HG02642 (cell line): Measurements from ENCODE around the gene WNT11.

Experiments used
- ATAC-seq: cut with Tn5 transposase; IDR thresholded peaks from one replicate; pipeline ENCODE4 v1.9.1; 2021; ENCODE audit warnings: mild to moderate bottlenecking; ENCODE audit not compliant: unreplicated experiment, poor library complexity

WNT11 gene

DNA sequence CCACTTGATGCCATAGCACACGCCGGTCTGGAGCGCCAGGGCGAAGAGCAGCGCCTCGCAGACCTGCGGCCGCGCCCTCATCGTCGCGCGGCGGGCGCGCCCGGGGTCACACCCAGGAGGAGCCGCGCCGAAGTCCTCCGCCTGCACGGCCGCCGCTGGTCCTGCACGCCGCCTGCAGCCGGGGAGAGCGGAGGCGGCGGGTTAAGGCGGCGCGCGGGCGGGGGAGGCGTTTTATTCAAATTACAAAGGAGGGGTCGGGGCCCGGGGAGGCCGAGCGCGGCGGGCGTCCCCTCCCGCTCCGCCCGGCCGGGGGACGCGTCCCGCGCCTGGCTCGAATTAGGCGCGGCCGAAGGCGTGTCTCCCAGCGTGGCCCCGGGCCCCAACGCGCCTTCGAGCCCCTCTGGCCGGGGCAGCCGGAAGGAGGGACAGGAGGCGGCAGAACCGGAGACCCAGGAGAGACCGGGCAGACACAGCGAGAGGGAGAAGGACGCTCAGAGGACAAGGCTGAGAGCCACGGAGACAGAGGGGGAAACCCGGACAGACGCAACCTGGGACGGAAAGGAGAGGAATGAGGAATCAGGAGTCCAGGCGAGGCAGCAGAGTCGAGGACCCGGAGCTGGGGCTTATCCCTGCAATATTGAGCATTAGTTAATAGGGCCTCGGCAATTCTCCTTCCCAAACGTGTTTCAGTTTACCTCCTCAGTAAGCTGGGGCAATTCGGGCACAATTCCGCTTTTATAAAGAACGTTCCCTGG lies at the start of gene WNT11:
TSS of gene WNT11 (minus strand) at position 176 of the 755 bp plus-strand sequence. CDS start at position 81, 95 bp downstream.
- ATAC-seq: no peak

DNA sequence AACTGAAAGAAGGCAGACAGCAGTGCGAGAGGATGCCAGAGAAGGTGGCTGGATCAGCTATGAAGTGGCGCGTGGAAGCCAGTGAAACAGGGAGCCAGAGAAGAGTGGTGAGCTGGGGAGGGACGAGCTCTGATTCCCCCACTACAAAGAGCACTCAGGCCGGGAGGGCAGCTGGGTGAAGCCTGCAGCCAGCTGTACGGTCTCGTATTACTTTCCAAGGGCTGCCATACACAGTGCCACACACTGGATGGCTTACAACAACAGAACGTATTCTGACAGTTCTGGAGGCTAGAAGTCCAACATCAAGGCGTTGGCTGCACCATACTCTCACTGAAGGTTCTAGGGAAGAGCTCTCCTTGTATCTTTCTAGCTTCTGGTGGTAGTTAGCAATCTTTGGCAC lies 47.1 kb upstream of the WNT11 start:
- ATAC-seq: no peak

DNA sequence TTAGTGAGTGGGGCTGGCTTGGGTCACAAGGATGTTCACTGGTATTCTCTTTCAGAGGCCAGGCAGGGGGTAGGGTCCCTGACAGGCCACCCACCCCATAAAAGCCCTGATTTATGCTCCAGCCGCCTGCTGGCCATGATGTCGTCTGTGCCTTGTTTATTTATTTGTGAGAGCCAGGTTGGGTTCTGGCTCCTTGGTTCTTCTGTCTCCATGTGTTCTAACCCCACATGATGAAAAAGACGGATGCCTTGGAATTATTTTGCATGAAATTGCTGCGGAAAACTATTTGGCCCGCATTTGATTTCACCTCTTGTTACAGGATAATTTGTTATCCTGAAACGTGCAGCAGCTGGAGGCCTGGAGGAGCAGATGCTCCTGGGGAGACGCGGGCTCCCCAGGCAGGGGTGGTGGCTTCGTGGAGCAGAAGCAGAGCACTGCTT lies 46.3 kb upstream of the WNT11 start:
- no peak for ATAC-seq

DNA sequence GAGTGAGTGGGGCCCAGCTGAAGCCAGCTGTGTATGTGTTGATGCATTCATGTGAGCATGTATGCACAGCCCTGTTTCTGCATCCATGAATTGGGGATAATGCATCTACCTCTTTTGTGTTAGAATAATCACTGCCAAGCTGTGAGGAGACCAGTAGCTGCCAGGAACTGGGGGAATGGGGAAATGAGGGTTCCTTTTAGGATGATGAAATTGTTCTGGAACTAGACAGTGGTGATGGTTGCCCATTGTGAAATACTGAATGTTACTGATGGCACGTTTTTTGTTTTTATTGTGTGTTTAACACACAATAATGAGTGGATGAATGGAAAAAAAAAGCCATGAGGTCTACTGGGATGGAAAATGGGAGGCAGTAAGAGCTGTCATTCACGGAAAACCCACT lies 45.3 kb upstream of the WNT11 start:
- no peak for ATAC-seq

DNA sequence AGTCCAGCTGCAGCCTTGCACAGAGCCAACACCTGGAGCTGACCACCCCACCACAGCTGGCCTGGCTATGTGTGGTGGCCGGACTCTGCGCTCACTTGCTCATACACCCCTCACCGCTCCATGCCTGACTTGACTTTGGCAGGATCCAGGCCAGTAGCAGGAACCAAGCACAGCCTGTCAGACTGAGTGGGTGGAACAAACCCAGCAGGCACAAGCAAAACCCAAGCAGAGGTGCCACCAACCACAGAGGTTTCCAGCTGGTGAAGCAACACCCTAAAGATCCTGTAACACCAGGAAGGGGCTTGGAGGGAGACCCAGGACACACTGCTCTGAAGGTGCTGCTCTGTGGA lies 44.9 kb upstream of the WNT11 start:
- ATAC-seq: no peak

DNA sequence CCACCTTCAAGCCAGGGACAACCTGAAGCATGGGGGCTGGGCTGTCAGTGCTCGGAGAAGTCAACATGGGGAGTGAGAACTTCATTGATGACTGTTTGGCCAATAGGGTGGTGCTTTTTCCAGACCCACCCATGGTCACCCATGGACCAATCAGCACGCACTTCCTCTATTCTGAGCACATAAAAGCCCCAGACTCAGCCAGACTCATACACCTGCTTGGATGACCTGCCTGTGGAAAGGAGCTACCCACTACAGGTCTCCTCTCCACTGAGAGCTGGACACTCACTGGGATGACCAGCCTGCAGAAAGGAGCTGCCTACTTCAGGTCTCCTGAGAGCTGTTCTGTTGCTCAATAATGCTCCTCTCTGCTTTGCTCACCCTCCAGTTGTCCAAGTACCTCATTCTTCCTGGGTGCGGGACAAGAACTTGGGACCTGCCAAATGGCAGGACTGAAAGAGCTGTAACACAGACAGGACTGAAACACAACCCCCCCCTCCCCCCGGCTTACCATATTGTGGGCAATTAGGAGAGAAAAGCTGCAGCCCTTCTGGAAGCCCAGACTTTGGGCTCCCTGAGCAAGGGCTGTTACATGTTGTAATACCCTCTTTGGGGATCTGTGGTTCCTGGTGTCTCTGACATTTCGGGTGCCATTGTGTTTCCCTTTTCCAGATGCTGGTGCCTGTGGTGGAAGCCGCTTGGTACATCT lies 44.4 kb upstream of the WNT11 start:
- ATAC-seq: no peak

DNA sequence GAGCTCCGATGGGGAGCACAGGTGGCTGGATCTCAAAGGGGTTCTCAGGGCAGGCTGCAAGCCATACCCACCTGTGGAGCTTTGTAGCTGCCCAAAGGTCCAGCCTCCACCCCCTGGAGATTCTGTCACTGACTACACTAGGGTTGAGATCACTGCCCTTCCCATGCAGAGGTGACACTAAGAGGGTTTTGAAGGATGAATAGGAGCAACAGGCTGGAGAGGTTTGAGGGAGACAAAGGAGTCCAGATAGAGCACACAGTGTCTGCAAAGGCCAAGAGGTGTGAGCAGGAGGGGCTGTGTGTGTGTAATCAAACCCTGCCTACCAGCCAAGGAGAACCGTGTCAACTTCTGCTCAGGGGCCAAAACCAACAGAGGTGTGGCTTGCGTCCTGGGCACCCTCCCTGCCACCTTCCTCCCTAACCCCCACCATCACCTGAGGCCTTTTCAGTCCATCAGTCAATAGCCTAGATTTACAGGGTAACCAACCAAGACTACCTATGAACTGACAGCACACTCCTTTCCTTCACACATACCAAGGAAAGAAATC lies 43.0 kb upstream of the WNT11 start:
- no peak for ATAC-seq

DNA sequence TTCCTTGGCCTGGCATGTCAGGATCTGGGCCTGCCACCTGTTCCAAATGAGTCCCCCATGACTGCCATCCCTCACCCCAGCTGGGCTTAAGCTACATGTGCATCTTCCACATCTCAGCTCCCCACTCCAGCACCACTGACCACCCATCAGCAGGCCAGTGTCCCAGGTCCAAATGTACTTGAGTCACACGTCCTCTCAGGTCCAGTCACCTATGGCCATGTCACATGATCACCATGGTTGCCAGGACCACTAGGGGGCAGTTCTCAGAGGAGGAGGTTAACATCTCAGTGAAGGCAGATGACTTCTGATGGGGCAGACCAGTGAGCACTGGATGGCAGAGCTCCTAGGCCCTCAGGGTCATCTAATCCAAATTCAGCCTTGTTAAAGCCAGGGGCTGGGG lies 41.9 kb upstream of the WNT11 start:
- no peak for ATAC-seq

DNA sequence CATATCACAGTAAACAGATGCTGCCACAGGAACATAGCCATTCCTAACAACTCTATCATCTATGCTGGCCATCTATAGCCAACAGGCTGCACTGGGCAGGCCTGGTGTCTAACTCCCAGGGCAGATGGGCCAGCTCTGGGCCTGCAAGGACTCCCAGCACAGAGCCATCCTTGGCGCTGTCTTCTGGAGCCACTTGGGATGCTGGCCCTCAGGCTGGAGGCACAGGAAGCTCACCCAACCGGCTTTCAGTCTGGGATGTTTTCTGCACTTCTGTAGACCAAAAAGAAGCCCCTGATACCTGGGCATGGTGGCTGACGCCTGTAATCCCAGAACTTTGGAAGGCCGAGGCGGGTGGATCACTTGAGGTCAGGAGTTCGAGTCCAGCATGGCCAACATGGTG lies 40.8 kb upstream of the WNT11 start:
- ATAC-seq: no peak

DNA sequence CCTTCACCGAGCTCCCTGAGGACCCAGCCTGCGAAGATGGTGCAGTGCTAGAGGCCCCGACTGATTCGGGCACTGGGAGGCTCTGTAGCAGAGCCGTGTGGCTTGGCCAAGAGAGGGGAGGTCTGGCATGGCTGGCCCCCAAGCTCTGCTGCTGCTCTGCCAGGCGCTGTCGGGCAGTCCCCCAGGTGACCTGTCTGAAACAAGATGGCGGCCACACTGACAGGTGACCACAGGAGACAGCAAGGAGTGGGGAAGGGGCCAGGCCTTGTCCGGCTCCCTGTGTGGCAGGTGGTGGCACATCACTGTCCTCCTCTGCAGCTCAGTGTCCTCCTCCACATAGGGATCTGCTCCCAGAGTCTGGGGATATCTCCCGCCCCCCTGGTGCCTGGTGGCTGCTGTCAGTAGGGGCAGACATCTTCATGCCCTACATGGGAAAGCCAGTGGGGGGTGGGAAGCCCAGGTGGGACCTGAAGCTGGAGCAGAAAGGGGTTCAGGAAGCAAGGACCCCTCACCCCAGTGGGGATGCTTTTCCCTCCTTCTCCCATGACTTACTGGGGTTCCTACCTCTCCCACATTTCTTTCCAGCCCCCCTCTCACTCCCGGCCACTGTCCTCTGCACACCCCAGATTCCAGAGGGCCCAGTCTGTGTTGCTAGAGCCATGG lies 40.1 kb upstream of the WNT11 start:
- no peak for ATAC-seq

DNA sequence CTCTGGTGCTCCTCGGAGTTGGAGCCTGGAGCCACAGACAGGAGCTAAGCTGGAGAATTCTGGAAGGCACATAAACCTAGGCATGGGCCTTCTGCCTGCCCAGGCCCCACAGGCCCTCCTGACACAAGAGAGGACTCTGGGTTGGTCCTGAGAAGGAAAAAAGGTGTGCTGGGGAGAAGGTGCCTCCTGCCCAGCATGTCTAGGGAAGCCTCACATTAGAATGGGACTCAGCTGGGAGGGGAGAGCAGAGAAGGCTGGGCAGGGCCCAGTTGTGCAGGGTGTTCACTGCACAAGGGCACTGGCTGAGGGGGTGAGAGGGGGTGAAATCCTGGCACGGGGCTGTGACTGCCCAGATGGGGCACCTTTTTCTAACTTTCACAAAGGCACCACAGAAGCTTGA lies 39.4 kb upstream of the WNT11 start:
- ATAC-seq: no peak

DNA sequence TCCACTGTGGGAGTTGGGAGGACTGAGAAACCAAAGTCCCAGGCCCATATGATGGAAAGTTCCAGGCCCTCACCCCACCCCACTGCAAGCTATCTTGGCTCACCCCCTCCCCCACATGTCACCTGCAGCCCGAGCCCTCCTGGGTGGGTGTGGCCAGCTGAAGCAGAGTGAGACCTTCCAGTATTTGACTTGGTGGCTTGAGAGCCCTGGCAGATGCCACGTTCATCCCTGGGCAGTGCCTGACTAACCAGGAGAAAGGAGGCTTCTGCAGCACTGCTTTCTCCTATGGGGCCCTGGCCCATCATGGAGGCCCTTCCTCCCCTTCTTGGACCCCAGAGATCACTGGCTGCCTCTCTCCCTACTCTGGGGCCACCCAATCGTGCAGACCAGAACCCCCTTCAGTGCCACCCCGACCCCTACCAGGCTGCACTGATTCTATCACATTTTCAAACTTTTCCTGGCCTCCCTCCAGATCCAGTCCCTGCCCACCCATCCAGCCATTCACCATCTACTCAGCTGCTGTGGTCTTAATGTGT lies 38.1 kb upstream of the WNT11 start:
- ATAC-seq: no peak

DNA sequence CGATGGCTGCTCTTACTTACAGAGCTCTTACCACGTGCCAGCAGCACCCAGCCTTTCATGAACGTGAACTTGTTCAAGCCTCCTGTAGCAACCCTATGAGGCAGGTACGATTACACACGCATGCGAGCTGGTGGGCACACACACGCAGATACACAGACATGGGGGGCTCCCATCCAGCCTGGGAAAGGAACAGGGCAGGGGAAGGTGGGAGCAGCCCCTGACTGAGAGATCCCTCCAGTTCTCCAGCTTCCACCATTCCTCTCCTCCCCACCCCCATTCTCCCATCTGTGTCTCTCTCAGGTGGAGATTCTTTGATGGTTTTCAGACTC lies 37.6 kb upstream of the WNT11 start:
- ATAC-seq: no peak

DNA sequence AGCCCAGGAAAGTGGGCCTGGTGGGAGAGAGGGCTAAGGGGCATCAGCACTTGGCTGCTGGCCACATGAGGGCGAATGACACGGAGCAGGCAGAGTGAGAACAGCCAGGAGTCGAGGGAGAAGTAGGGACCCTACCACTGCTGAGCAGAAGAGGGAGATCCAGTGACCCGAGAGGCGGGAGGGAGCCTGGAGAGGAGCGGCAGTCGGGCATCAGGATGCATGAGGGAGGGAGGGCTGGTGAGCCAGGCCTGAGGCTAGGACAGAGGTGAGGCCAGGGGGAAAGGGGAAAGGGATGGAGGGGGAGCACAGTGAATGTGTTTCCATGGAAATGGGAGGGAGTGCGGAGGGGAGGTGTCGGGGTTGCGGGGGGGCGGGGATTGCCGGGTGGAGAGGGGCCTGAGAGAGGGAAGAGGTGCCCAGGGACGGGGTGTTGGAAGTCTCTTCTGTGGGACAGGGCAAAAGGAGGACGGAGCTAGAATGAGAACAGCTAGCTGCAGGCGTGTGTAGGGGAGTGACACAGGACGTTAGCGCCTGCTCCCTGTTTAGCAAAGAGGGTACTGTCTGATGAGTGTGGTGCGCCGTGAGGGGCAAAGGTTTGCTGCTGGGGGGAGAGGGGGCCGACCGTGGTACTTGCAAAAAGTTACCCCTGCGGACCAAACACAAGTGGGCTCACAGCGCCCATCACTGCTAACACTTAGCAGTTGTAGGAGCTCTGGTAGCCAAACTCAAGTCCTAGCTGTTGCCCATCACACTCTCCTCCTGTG lies 37.1 kb upstream of the WNT11 start:
- ATAC-seq: no peak

DNA sequence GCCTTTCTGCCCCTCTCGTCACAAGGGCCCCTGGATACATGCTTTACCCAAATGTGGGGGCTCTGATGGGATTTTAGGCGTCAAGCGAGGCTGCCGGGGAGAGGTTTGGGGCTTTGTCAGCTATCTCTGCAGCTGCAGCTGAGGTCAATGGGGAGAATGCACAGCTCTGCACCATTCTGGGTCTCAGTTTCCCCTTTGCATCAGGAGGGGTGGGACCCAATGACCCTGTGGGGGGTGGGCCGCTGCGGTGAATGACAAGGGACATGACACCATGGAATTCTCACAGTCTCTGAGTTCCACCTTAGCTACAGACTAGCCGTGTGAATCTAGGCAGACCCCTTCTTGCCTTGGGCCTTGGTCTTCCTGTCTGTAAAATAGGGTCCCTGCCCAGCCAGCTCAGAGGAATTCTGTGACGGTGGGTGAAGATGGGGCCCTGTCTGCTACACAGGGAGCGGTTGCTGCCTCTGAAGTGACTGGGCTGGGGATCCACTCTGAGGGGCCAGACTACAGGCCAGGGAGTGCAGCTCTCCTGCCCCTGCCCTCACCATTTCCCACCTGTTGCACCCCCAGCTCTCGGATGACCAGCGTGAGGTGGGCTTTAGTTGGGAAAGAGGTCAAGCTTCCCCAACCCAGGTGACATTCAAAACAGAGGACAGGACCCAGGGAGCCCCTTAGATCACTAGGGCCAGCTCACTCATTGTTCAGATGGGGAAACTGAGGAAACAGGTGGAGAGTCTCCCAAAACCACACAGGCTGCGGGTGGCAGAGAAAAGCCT lies 35.9 kb upstream of the WNT11 start:
- ATAC-seq: no peak

DNA sequence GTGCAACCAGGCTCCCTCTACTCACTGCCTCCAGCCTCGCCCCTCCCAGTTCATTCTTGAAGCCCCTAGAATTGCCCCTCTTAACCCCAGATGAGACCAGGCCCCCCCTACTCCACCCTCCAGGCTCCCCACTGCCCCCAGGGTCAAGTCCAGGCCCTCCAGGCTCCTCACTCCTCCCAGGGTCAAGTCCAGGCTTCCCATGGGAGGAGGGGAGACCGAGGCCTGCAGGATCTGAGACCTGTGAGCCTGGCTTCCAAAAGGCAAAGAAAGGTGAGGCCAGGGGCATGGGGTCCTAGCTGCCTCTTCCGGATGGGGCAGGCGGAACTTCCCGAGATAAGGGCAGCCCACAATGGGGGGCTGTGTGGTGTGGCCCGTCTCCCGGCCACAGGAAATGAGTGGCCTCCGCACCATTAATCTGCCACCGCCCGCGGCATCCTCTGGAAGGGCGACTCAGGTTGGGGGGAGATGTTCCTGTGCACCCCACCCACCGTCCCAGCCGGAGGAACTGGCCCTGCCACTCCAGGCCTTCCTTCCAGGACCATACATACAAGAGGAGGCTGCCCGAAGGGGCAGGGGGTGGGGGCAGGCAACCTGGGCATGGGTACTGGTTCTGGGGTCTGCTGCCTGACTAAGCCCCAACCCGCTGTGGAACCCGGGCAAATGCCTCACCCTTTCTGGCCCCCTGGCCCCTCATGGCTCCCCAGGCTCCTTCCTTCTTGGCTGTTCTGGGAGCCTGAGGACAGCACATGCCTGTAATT lies 35.1 kb upstream of the WNT11 start:
- no peak for ATAC-seq

DNA sequence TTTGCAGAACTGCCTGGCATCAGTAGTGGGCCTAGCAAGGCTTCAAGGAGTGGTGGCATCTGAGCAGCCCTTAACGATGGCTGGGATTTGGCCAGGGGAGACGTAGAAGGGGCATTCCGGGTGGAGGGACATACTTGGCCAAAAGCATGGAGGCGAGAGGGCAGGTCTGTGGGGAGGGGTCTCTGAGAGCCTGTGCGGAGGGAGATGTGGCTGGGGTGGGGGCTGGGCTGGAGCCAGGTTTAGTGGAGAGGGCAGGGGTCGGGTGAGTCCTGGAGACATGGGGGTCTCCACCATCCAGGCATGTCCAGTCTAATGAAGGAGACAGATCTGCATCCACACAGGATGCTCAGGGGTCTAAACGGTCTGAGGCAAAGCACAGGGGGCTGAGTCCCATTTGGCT lies 34.4 kb upstream of the WNT11 start:
- no peak for ATAC-seq

DNA sequence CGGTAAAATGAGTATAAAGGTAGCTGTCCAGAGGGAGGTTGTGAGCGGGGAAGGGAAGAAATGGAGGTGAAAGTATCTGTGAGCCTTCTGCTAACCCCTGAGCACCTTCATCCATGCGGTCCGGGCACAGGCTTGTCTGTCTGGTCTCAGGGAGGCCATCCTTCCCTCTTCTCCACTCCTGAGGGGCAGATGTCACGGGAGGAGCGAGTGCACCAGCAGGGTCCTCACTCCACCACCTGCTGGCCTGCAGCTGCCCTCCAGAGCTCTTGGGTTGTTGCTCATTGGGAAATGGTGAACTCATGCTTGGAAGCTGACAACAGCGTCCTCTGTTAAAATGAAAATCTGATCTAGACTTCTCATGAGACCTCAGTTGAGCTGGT lies 33.8 kb upstream of the WNT11 start:
- no peak for ATAC-seq
